ACC112 (cell line): ENCODE measurements around the gene ADGRD1.

Experiments used
- H2AFZ ChIP-seq: fragments of 200-600 bp; sonication (generic); one replicate; pipeline ENCODE4 v1.6.0; 2017; ENCODE audit warnings: antibody characterized with exemption, low read length; ENCODE audit not compliant: unreplicated experiment
- H3K27ac ChIP-seq: fragments of 200-600 bp; sonication (generic); 2 replicates; pipeline ENCODE4 v1.5.1; 2014; ENCODE audit warnings: low read depth, mild to moderate bottlenecking, antibody characterized with exemption, low read length, moderate library complexity
- H3K27me3 ChIP-seq: fragments of 200-600 bp; sonication (generic); 2 replicates; pipeline ENCODE4 v1.6.1; 2014; ENCODE audit warnings: mild to moderate bottlenecking, antibody characterized with exemption, low read length, moderate library complexity, mixed read lengths; ENCODE audit not compliant: insufficient read depth
- H3K36me3 ChIP-seq: fragments of 200-600 bp; sonication (generic); 2 replicates; pipeline ENCODE4 v1.6.1; 2016; ENCODE audit warnings: mild to moderate bottlenecking, antibody characterized with exemption, low read length, moderate library complexity, mixed read lengths; ENCODE audit not compliant: insufficient read depth
- H3K4me1 ChIP-seq: fragments of 200-600 bp; sonication (generic); one replicate; pipeline ENCODE4 v1.6.1; 2016; ENCODE audit warnings: low read length, mixed read lengths; ENCODE audit not compliant: insufficient read depth, unreplicated experiment, control insufficient read depth
- H3K4me3 ChIP-seq: fragments of 200-600 bp; sonication (generic); 2 replicates; pipeline ENCODE4 v1.5.1; 2014; ENCODE audit warnings: mild to moderate bottlenecking, low read depth, low read length
- H3K79me2 ChIP-seq: fragments of 200-600 bp; sonication (generic); one replicate; pipeline ENCODE4 v1.6.0; 2016; ENCODE audit warnings: low read length; ENCODE audit not compliant: control insufficient read depth, unreplicated experiment, insufficient read depth

The ADGRD1 gene

DNA sequence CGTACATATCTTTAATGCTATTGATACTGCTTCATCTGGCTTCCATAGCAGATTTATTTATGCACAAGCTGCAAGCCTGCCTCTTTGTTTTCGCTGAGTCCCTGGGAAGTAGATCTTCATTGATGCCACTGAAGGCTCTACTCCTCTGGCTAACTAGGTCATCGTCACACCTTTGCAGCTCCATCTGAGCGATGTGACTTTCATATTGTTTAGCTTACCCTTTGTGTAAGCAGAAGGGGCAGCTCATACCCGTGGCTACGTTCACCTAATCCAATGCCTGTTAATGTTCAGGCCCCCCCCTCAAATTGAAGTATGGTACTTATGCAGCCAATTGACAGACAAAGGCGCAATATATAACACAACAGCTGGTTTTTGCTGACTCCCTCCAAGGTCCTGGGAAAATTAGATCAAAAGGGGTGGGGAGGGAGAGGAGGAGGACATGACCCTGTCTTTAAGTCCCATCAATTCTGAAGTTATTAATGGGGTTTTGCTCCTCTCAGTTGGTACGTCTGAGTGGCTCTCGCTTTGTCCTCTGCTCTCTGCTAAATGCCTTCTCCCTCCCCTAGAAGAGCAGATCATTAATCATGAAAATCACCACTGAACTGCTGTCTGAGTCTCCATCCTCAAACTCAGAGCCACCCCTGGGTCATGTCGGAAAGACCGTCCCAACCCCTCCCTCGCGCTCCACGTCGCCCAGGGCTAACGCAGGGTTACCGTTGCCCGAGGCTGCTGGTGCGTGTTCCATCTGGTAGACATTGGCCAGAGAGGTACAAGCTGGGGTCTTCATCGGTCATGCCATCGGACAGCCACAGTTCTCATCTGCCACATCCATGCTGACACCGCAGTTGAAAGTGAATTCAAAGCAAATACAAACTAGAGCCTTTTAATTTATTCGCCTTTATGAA is 128.8 kb downstream of the ADGRD1 start:
- Histone ChIP-seq H3K27me3 (no peaks in the 10 kb centered on the region), H3K27ac (no peak overlapping the region), H3K4me3 (no peak overlapping the region), H3K4me1 (no peaks in the 10 kb centered on the region), H3K79me2 (no peaks in the 10 kb centered on the region), H3K36me3 (no peaks in the 10 kb centered on the region), H2AFZ (no peak overlapping the region)

DNA sequence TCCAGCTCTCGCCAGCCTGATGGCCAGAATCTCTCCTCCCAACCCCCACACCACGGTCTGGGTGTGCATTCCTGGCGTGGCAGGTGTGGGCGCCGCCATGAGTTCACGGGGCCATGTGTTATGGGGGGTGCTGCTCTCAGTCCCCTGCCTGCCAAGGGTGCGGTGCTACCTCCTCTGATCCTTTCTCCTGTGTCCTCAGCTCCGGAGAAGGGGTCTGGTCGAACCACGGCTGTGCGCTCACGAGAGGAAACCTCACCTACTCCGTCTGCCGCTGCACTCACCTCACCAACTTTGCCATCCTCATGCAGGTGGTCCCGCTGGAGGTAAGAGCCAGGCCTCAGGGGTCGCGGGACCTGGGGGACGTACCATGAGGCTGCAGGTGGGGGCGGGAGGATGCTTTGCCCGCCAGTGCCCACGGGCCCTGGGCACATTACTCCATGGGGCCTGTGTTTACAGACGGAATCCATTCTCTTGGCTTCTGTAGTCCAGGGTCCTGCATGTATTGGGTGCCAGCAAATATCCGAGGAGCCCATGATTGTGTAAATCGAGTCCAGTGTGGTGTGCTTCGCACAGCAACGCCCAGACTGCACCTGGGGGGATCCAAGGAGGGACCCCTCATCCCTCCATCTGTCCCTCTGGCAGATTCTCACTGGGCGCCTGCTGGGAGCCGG is 130.8 kb downstream of the ADGRD1 start:
- no peak overlapping the region for H2AFZ ChIP-seq
- H3K4me1 ChIP-seq: no peaks in the 10 kb centered on the region
- H3K79me2 ChIP-seq: no peaks in the 10 kb centered on the region
- no peak overlapping the region for H3K4me3 ChIP-seq
- no peak overlapping the region for H3K27ac ChIP-seq
- no peaks in the 10 kb centered on the region for H3K27me3 ChIP-seq
- H3K36me3 ChIP-seq: no peaks in the 10 kb centered on the region

DNA sequence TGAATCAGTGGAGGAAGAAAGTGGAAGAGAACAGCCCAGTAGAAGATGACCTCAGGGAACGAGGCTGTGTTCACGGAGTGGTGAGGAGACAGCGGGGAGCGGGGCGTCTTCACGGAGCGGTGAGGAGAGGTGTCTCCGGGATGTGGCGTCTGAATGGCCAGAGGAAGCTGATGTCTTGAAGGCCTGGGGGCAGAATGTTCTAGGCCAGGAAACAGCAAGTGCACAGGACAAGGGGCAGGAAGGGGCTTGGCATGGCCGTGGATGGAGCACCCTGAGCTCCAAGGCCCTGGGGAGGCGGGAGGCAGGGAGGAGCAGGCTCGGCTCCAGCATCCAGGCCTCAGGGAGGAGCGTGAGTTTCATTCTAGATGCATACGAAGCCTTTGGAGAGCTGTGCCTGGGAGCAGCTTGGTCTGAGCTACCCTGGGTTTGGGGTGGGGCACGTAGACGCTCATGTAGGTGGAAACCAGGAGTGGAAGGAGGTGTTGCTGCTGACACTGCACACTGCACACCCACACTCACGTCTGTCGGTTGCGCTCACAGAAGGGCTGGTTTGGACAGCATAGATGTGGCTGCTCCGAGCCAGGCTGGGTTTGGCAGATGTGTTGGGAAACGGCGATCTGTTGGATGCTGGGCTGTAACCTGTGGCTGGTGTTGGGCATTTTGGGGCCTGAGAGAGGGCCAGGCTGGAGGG is 131.6 kb downstream of the ADGRD1 start:
- no peak overlapping the region for H3K4me3 ChIP-seq
- no peak overlapping the region for H3K27ac ChIP-seq
- H3K79me2 ChIP-seq: no peaks in the 10 kb centered on the region
- no peaks in the 10 kb centered on the region for H3K36me3 ChIP-seq
- H3K4me1 ChIP-seq: no peaks in the 10 kb centered on the region
- no peaks in the 10 kb centered on the region for H3K27me3 ChIP-seq
- H2AFZ ChIP-seq: no peak overlapping the region

DNA sequence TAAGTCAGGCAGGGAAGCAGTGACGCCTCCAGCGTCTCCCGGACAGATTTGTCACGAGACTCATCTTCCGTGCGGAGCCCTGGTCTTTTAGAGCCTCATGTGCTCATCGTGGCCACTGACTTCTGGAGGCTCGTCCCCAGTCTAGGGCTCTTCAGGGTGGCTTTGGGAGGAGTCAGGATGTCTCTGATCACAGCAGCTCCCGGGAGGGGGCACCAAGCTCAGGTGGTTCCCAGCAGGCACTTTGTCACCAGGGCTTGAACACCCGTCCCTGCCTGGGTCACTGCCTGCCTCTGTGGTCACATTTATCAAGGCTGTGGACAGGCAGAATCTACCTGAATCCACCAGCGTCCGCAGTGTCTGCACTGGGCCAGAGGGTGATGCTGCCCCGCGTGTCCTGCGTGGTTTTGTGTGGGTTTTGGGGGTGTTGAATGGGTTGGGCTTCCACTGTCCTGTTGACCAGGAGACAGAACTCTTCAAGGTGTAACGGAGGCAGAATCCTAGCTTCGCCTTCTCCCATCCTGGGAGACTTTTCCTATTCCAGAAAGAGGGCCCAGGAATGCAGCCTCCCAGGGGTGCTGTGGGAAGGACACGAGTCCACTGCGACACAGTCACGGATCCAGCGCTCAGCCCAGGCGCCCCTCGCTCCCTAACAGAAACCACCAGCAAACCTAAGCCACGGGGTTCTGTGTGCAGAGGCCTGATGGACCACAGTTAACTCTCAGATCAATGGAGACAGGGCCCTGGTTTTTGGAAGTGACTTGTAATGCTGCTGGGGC is 132.3 kb downstream of the ADGRD1 start:
- no peaks in the 10 kb centered on the region for H3K36me3 ChIP-seq
- no peaks in the 10 kb centered on the region for H3K27me3 ChIP-seq
- H3K4me3 ChIP-seq: no peak overlapping the region
- no peak overlapping the region for H2AFZ ChIP-seq
- no peaks in the 10 kb centered on the region for H3K79me2 ChIP-seq
- no peaks in the 10 kb centered on the region for H3K4me1 ChIP-seq
- no peak overlapping the region for H3K27ac ChIP-seq

DNA sequence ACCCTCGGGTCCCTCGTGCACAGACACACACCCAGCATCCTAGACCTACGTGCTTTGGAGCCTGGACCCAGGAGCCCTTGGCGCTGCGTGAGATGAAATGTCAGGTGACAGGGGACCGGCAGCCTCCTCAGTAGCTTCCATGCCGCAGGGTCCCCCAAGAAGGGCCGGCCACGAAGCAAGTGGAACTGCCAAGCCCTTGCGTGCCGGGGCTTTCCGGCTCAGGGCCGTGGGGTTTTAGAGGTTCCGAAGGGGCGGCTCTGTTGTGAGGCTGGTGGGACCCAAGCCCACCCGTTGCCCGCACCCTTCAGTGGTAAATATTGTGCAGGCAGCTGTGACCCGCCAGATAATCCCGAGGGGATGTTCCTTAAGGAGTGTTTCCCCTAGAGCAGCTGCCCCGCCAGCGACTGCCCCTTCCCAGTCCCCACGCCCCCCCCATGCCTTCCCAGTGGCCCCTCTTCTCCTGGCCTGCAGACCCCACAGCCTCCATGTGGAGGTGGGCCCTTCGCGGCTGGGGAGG is 133.7 kb downstream of the ADGRD1 start:
- no peak overlapping the region for H2AFZ ChIP-seq
- H3K79me2 ChIP-seq: no peaks in the 10 kb centered on the region
- H3K36me3 ChIP-seq: no peaks in the 10 kb centered on the region
- no peak overlapping the region for H3K4me3 ChIP-seq
- H3K27me3 ChIP-seq: no peaks in the 10 kb centered on the region
- H3K27ac ChIP-seq: no peak overlapping the region
- no peaks in the 10 kb centered on the region for H3K4me1 ChIP-seq

DNA sequence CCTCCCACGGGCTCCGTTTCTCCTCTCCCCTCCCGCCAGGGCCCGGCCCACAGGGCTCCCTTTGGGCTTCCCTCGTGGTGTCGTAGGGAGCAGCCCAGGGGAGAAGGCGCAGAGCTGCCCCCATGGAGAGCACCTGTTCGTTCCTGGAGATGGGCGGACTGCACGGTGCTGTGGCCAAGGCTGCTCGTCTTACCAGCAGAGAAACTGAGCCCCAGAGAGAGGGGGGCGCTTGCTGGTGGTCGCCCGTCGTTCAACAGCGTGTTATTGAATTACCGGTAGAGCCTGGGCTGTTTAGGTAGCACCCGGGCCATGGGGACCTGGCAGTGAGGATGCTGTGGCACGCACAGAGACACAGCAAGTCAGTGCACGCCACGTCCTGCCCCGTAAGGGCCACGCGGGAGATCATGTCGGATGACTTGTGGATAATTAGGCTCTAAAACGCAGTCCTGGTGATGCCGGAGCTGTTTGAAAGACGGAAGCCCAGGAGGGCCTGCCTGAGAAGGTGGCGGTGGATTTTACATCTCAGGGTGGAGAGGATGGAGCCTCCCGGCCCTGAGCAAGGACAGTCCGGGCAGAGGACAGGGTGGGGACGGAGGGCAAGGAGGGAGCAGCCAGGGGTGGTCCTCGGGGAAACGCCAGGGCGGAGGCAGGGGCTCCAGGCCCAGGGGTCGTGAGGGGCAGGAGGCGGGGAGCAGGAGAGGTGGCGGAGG is 134.4 kb downstream of the ADGRD1 start:
- Histone ChIP-seq H3K79me2 (no peaks in the 10 kb centered on the region), H3K4me3 (no peak overlapping the region), H3K4me1 (no peaks in the 10 kb centered on the region), H3K27me3 (no peaks in the 10 kb centered on the region), H2AFZ (no peak overlapping the region), H3K27ac (no peak overlapping the region), H3K36me3 (no peaks in the 10 kb centered on the region)

DNA sequence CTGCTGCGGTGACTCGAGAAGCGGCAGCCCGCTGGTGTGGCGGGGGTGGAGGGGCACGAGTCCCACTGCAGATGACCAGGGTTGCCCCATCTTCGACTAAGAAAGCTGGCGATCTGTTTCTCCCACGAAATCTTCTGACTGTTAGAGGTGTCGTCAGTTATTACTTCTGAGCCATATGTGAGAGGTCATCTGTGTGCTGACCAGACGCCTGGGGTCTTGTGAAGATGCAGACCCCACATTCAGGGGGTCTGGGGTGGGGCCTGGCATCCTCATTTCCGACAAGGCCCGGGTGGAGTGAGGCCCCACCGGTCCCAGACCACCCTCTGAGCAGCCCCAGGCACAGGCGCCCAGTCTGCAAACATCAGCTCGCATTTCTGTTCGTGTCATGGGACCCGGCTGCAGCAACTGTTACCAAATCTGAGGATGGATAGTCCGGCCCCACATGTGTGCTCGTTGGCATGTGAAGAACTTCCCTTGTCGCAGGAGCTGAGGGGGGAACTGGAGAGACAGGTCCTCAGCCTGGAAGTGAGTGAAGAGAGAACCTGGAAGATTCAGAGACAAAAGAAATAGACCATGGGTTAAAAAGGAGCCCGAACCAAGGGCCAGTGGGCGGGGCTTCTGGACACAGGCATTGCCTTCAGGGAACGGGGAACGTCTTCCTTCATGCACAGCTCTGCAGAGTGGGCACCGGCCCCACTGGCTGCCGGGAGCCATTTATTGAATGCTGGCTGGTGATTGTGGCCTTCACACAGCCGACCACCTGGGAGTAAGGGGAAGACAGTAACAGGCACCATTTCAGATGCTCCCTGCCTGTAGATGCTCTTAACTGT is 135.2 kb downstream of the ADGRD1 start:
- no peaks in the 10 kb centered on the region for H3K79me2 ChIP-seq
- H3K36me3 ChIP-seq: no peaks in the 10 kb centered on the region
- H2AFZ ChIP-seq: no peak overlapping the region
- H3K4me1 ChIP-seq: no peaks in the 10 kb centered on the region
- no peak overlapping the region for H3K4me3 ChIP-seq
- H3K27me3 ChIP-seq: no peaks in the 10 kb centered on the region
- H3K27ac ChIP-seq: no peak overlapping the region

DNA sequence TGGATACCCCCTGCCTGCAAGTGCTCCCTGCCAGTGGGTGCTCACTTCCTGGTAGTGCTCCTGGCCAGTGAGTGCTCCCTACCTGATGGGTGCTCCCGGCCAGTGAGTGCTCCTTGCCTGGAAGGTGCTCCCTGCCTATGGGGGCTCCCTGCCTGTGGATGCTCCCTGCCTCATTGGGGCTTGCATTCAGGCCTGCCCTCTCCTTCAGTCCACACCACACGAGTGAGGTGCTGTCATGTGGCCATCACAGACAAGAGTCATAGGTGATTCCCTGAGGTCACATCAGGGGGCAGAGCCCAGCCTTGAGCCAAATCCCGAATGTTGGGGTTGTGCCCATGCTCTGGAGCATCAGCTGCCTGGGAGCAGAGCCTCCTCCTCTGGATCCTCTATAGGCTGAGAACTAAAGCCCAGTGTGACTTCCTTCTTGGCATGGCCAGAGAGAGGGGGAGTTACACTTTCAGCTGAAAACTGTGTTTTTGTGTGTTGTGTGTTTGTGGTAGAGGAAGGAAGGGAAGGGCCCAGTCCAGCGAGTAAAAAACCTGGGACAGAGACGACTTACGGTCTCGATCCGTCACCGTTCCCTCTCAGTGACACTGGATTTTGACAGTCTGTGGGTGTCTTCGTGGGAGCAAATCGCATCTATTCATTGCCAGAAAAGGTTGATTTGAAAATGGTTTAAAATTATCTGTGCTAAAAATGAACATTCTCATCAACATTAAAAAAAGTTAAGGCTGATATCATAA is 136.0 kb downstream of the ADGRD1 start:
- no peaks in the 10 kb centered on the region for H3K4me1 ChIP-seq
- no peaks in the 10 kb centered on the region for H3K79me2 ChIP-seq
- no peaks in the 10 kb centered on the region for H3K27me3 ChIP-seq
- H3K27ac ChIP-seq: no peak overlapping the region
- no peak overlapping the region for H3K4me3 ChIP-seq
- H3K36me3 ChIP-seq: no peaks in the 10 kb centered on the region
- H2AFZ ChIP-seq: no peak overlapping the region
